HG03066 (cell line): ENCODE measurements around the gene IZUMO2.
"Not testable (repeated sequence)": the region's sequence is repeated elsewhere in the genome, so short reads cannot be mapped to it uniquely, and the experiment has no call there.

Experiments used
- ATAC-seq: cut with Tn5 transposase; IDR thresholded peaks from one replicate; pipeline ENCODE4 v1.9.1; 2021; ENCODE audit warnings: low read depth; ENCODE audit not compliant: unreplicated experiment

IZUMO2 gene

GRCh38 chr19:50187937-50188336 lies 24.9 kb upstream of the IZUMO2 start:
- no peak for ATAC-seq

DNA sequence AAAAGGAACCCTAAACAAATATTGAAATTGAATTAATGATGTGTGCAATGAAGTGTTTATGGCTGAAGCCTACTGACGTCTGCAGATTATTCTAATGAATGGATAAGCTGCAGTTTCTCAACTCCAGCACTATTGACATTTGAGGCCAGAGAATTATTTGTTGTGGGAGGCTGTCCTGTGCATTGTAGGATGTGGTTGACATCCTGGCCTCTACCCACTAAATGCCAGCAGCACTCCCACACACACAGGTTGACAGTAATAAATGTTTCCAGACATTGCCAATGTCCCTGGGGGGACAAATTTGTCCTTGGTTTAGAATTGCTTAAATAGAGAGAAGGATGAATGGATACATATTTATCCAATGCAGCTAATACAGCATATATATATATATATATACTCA lies 21.1 kb upstream of the IZUMO2 start:
- no peak for ATAC-seq

GRCh38 chr19:50181121-50181520 lies 18.0 kb upstream of the IZUMO2 start:
- ATAC-seq = no peak

DNA sequence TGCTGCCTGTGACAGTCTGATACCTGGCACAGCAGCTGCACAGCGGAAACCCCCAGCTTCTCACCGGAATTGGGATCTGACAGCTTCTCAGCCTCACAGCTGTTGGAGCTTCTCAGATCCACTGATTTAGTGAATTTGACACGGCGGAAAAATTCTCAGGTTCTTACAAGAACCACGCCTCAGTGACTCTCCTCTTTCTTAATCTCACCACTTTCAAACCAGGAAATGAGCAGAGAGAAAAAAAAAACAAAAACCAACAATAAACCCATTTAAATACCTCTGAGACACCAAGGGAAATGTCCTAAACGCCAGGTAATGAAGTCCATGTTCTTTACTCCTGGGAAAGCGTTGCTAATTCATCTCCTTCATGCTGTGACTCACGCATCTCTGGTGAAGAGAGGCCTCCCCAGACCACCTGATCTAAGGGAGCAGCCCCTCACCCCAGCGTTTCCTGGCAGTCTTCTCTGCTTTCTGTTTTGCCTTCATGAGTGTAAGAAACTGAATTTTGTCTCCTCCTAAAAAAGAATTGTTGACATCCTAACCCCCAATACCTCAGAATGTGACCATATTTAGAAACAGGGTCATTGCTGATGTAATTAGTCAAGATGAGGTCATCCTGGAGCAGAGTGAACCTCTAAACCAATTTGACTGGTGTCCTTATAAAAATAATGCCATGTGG lies 15.9 kb upstream of the IZUMO2 start:
- no peak for ATAC-seq

- no peak for ATAC-seq
These were observed 15.2 kb upstream of the IZUMO2 start for GRCh38 chr19:50178320-50178719.

DNA sequence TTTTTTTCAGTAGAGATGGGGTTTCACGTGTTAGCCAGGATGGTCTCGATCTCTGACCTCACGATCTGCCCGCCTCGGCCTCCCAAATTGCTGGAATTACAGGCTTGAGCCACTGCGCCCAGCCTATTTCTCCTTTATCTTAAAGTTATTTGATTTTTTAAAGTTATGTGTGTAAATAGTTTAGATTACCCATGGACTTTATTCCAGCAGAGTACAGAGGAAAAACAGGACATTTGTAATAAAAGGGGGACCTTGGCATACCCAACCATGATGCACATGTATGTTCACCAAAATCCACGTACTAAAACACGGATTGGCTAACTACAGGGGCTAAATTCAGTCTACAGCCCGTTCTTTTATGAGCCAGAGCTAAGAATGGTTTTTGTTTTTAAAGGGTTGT lies 13.7 kb upstream of the IZUMO2 start:
- no peak for ATAC-seq

- no peak for ATAC-seq
These were observed 12.8 kb upstream of the IZUMO2 start for GRCh38 chr19:50175924-50176323.

- no peak for ATAC-seq
These were observed 11.2 kb upstream of the IZUMO2 start for GRCh38 chr19:50174100-50174793.

- no peak for ATAC-seq
These were observed 10.0 kb upstream of the IZUMO2 start for GRCh38 chr19:50173127-50173526.

DNA sequence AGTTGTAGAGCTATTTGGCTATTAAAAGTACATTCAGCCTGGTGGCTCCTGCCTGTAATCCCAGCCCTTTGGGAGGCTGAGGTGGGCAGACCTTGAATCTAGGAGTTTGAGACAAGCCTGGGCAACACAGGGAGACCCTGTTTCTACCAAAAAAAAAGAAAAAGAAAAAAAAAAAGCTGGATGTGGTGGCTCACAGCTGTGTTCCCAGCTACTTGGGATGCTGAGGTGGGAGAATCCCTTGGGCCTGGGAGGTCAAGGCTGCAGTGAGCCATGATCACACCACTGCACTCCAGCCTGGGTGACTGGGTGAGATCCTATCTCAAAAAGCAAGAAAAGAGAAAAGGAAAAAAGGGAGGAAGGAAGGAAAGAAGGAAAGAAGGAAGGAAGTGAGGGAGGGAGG lies 9.6 kb upstream of the IZUMO2 start:
- no peak for ATAC-seq

GRCh38 chr19:50171752-50172151 lies 8.7 kb upstream of the IZUMO2 start:
- no peak for ATAC-seq

DNA sequence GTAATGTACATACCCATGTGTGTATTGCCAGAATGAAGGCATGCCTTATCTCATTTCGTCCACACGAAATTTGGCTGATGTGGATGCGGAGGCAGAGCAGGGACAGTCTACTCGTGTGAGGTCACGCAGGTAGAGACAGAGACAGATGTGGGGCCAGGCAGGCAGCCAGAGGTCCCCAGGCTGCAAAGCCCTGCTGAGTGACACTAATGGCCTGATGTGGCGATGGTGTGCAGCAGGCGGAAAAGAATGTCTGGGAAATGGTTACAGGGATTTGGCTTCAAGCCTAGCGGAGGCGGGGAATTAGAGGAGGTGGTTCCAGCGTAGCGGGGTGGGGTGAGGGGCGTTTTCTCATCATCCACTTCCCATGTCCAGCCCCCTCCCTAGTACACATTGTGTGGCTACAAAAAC lies 4.2 kb upstream of the IZUMO2 start:
- ATAC-seq = no peak

DNA sequence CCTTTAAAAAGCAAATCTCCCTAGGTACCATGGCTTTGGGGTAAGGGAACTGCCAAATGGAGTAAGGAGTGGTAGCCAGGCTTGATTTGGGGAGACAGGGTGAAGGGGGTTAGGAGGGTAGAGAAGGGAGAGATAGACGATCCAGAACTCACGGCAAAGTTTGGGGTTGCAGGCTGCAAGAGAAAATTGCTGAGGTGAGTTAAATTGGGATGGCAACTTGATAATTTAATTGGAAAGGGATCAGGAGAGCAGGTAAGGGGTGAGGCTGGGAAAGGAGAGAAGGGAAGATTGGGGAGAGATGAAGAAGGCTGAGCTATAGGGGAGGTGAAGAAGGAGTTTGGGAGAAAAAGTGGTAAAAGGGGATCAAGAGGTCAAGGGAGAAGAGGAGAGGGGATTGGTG lies 4.0 kb downstream of the IZUMO2 start:
- no peak for ATAC-seq

- no peak for ATAC-seq
These were observed 4.5 kb downstream of the IZUMO2 start for GRCh38 chr19:50158577-50158976.

- no peak for ATAC-seq
These were observed 7.5 kb downstream of the IZUMO2 start for GRCh38 chr19:50155520-50156109.

- ATAC-seq = no peak
These were observed 8.6 kb downstream of the IZUMO2 start for GRCh38 chr19:50154529-50154928.

GRCh38 chr19:50152578-50152977 lies 10.5 kb downstream of the IZUMO2 start:
- no peak for ATAC-seq

DNA sequence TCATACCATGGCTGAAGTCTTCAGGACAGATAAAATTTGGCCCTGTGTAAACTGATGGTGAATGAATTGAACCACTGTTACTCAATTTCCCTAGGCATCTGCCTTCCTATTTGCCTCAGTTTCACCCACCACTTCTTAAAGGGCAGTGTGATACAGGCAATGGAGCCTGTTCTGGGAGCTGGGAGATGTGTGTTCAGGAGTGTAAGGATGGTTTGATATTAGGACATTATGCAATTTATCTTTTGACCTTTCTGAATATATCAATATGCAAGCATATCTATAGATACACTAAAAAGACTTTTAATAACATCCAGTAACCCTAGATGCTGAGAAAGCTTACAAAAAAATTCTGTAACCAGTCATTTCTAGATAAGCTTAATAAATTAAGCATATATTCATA lies 14.6 kb downstream of the IZUMO2 start:
- no peak for ATAC-seq

GRCh38 chr19:50147462-50148423 lies 15.3 kb downstream of the IZUMO2 start:
- no peak for ATAC-seq

DNA sequence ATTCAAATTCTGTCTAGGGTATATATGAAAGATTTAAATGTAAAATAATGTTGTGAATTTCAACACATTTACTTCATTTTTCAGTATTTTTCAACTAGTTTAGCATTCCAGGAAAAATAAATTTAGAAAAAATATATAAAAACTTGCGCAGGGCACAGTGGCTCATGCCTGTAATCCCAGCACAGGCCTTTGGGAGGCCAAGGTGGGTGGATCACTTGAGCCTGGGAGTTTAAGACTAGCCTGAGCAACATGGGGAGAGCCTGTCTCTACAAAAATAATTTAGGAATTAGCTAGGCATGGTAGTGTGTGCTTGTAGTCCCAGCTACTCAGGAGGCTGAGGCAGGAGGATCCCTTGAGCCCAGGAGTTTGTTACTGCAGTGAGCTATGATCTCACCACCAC lies 21.2 kb downstream of the IZUMO2 start:
- not testable (repeated sequence) for ATAC-seq
